IPS DF 4.7 (cell line): Measurements from ENCODE around the gene THRB.
A peak's percentile ranks its signal among the peaks of the same experiment; 100 is the strongest.
"Not testable (repeated sequence)": the region's sequence is repeated elsewhere in the genome, so short reads cannot be mapped to it uniquely, and the experiment has no call there.

Experiments
- DNase-seq: peaks from one replicate; pipeline ENCODE4 v3.0.0-alpha.2; 2013; ENCODE audit warnings: low spot score; ENCODE audit errors: extremely low read depth

THRB gene

DNA sequence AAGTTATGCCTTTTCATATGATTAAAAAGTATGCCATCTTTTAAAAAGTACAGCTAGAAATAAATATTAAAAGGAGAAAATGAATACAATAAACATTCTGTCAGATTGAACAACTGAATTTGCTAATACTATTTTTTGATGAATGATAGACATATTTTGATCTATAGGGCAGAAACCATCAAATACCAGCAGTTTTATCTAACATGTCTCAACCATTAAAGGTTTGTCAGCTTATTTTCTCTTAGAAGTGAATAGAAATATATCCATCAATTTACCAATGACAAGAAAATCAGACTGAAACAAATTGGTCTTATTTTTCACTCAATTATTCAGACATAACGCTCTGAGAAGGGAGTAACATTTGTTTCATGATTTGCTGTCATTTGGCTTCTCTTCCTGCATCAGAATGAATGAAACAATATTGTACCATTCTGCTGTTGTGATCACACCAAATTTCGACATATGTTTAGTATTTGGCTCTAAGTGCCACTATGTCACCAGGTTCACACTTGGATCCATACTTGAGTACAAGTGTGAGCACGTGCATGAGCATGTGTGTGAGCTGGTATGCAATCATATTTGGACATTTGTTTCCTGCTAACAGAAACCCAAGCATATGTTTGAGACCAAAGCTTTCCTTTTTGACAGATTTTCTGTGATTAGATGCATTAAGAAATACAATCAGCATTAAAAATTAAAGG is 86.5 kb downstream of the THRB start:
- no peak for DNase-seq

DNA sequence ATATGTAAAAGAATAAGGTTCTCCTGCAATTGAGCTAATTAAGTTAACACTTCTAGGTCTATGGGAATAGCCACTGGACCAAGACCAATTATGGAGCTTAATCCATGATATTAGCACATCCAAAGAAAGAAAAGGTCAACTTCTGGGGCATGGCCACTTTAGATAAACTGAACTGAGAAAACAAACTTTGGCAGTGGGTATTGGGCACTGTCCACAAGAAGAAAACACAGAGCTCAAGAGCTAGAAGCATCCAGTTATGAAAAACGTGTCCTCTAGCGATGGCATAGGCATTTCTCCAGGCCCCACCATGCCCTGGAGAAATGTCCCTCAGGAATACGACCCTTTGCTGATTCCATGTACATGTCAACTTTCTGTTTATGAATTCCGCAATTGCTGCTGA is 87.8 kb downstream of the THRB start:
- no peak for DNase-seq

DNA sequence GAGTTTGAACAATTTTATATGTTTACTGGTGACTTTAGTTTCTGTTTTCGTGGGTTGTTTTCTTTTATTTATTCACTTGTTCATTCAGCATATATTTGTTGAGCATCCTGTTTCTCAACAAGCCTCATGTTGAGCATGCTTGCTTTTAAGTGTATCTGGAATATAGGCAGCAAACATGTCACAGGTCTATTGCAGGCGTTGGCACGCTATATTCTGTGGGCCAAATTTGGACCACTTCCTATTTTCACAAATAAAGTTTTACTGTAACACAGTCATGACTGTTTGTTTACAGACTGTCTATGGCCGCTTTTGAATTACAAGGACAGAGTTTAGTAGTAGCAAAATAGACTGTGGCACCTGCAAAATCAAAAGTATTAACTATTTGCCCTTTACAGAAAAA is 89.6 kb downstream of the THRB start:
- no peak for DNase-seq

GRCh38 chr3:24401811-24402185 is 92.9 kb downstream of the THRB start:
- DNase-seq = no peak

- DNase-seq = no peak
These were observed 93.4 kb downstream of the THRB start for GRCh38 chr3:24401090-24401810.

GRCh38 chr3:24400450-24400849 is 94.2 kb downstream of the THRB start:
- no peak for DNase-seq

DNA sequence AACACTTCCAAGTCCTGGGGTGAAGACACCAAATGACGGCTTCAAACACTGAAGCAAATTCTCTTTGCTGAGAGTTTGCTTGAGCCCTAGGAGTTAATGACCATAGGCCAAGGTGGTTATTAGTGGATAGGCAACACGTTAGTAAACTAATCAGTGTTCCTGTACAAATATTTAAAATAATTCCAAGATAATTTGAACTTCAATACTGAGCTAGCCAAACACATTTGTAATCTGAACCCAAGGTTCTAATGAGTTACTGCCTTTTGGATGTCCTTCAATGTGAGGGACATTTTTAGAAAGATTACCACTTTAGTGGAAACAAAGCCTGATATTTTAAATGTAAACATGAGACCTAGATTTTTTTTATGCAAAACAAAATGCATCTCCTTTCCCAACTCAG is 94.6 kb downstream of the THRB start:
- DNase-seq = no peak

DNA sequence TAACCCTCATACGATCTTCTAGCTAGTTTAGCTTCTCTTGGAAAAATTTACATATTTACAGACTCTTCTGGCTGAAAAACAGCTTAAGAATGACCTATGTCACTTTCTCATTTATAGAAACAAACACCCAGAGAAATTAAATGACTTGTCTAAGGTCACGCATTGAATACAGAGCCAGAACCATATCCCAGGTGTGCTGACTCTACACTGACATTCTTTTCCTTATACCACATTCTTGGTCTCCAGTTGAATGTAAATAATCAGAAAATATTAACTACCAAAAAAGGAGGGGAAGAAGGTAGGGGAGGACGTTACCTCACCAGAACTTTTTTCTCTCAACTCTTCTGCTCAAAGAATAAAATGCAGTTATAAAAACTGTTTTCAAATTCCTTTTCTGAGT is 95.0 kb downstream of the THRB start:
- no peak for DNase-seq

DNA sequence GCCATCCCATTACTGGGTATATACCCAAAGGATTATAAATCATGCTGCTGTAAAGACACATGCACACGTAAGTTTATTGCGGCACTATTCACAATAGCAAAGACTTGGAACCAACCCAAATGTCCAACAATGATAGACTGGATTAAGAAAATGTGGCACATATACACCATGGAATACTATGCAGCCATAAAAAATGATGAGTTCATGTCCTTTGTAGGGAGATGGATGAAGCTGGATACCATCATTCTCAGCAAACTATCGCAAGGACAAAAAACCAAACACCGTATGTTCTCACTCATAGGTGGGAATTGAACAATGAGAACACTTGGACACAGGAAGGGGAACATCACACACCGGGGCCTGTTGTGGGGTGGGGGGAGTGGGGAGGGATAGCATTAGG is 95.9 kb downstream of the THRB start:
- not testable (repeated sequence) for DNase-seq

DNA sequence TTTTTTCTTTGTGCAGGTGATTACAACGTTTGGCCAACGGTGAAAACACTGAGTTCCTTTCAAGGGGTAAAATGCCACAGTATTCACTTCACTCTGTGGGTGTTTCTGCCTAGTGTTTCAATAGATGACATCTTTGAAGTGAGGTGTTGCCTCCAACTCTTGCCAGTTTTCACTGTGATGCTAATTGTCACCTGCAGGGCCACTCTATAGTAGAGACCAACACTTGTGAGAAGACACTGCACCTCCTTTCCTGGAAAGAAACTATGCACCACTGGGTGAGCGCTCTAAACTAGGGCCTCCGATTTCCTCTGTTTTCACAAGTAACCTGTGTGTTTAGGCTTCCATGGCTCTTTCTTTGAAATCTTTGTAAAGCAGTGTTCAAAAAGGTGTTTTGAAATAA is 98.3 kb downstream of the THRB start:
- DNase-seq = peak; percentile 44

DNA sequence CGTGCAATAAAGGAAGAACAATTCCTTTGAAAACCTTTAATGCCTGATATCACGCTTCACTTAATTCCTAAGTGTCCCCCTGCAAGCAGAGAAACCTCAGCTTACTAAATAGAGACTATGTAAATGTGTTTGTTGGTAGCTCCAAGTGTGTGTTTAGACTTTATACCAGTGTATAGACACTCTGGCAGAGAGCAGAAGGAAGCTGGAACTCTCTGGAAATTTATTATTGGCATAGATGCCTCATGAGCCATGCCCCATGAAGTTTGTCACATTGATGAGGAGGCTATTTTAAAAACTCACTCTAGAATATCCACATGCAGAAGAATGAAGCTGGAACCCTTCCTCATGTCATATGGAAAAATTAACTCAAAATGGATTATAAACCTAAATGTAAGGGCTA is 99.9 kb downstream of the THRB start:
- DNase-seq = no peak

DNA sequence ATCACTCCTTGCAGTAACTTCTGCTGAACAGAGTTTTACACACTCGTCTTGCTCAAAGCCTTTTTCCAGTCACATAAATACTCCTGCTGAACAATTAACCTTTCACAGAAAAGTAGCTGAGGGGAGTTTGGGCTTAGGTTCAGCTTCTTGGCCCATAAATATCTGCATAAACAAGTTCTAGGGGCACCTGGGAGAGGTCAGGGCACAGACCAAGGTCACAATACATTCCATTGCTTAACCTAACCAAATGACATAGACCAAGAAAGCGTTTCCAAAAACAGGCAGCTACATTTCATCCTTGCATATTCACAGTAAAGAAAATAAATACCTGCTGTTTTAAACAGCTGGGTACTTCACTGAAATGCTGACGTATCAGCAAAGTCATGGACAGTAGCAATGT is 101.3 kb downstream of the THRB start:
- no peak for DNase-seq

DNA sequence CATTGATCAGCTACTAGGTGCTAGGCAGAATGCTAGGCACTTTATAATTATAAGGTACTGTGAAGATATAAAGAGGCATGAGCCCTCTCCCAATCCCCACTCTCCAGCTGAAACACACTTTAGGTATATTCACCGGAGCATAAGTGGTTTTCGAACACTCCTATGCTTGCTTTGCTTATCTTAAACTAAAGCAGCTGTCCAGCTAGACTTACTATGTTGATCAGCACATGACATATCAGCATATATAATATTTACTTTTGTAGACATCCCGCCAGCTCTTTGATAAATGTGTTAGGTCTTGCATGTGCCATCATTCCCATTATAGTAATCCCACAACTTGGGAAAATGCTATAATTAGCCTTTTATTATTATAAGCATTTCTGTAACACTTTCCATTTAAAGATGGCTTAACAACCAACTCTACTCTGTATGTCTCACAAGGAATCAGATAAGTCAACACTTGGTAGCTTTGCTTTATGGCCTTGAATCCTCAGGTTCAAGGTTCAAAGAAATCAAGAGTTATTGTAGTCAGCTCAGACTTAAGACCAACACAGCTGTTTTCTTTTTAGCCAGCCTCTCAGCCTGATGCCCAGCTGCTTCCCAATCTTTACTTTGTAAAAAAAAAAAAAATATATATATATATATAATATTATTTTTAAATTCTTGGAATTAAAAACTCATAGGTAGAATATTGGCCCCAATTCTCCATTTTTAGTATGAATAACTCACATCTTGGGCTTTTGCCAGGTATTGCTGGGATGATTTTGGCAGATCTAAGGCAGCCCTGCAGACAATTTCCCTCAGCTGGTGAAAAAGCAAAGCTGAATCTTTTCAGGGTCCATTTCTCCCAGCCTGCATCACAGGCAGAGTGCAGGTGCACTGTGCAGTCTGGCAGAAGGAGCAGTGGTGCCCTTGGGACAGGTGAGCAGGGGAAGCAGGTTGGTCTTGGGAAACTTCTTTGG is 104.2 kb downstream of the THRB start:
- DNase-seq = no peak

DNA sequence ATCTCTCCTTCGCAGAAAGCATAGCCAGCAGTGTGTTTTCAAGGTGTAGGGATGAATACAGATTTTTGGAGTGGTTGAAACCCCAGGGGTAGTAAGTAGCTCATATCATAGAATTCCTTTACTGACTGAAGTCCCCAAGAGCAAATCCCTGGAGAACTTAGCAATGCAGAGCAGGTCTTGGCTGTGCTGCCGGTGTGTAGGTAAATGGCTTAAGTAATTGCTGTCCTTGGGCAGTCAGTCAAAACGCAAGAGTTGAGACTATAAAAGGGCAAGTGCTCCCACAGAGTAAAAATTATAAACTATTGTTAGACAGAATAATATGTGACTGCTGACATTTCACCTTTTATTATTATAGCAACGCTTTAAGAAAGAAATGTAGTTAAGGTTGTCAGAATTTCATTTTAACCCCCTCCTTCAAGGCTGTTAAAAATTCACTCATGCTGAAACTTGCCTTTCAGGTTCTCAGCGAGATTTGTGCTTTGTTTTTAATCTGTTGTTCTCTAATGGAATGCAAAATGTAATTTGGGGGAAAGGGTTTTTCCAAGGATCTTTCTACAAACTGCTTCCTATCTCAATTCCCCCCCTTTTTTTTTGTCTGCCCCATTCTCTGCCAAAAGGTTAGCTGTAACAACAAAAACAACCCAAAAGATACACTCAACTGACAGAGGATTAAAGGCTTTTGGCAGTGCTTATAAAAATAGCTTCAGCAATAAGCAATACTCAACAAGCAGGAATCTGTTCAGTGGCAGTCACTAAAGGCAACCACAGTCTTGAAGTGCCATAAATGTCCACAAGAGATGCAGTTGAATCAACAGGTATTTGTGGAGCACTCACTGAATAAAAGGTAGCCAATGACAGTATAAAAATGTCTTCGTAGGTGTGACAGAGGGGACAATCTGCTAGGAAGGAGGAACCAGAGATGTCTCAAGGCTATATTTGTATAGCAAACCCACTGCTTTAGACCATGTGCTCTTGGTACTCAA is 105.3 kb downstream of the THRB start:
- DNase-seq = no peak

- no peak for DNase-seq
These were observed 106.0 kb downstream of the THRB start for GRCh38 chr3:24388611-24389010.

DNA sequence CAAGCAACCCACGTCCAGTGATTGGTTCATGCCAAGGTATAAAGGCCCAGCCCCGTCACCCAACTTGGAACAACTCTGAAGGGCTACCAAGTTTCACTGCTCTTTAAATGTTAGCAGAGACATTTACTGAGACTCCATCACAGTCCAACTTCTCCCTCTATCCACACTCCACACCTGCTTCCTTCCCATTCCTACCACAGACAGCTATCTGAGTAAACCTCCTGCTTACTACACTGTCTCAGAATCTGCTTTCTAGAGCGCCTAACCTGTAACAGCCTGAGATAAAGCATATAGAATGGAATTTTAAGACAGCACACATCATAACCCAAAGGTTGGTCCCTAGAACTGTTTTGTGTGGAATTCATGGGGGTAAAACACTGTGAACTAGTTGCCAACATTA is 106.5 kb downstream of the THRB start:
- no peak for DNase-seq

GRCh38 chr3:24387493-24387892 is 107.2 kb downstream of the THRB start:
- no peak for DNase-seq

DNA sequence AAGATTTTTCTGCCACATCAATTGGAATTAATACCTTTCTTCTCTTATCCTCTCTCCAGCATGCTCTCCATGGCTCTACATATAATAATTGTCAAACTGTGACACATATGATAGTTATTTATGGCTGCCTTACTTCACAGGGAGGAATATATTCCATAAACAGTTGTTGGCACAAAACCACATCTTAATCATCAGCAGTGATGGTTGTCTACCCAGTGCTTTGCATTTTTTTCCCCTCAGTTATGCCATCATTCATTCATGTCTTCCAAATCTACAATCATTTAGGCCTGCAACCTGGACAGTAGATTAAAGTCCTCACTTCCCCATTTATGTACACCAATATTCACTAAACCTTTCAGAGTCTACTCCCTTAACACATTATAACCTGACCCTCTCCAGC is 107.7 kb downstream of the THRB start:
- DNase-seq = no peak

- DNase-seq = no peak
These were observed 108.2 kb downstream of the THRB start for GRCh38 chr3:24386458-24386857.

DNA sequence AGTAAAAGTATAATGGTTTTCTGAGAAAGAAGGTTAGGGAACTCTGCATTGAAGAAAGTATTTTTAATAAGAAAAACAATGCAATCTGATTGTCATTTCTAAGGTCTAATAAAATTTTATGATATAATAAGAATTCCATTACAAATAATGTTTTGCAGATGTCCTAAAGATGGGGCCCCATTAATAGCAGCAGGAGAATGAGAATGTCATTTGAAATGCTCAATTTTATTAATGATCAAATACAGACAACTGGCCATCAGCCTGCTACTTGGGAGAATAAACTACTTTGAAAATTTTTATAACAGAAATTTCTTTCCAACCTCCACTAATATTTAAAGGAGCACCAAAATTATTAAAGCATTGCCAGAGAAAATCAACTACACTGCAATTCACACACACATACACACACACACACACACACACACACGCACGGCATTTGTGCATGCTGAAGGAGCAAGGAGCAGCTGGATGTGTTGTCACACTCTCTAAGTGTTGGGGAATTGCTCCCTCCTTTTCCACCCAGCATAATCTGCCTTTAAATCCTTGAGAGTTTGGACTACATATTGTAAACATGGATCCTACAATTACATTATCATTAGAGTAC is 109.5 kb downstream of the THRB start:
- no peak for DNase-seq

GRCh38 chr3:24382647-24383046 is 112.0 kb downstream of the THRB start:
- DNase-seq = no peak
